ENCODE data around the gene ASL. TPM values are rescaled to one million over a fixed set of nuclear protein-coding genes. Genes with fewer than 3 reads are reported as not detected.

The ASL gene
- total RNA-seq, 2 donors from 2014 or later: 37.8 to 47.9 TPM

DNA sequence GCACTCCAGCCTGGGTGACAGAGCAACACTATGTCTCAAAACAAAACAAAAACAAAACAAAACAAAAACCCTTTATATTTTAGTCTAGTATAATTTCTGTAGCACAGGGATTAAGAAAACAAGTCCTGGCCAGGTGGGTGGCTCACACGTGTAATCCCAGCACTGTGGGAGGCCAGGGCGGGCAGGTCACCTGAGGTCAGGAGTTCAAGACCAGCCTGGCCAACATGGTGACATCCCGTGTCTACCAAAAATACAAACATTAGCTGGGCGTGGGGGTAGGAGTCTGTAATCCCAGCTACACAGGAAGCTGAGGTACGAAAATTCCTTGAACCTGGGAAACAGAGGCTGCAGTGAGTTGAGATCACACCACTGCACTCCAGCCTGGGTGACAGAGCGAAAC is 23.2 kb upstream of the ASL start:
- no peak overlapping the region for H3K27ac Mint-ChIP-seq
- 76 to 90% methylated on average over 3 to 6 of the region's 6 CpGs for WGBS, 2 experiments (ENCODE audit: insufficient coverage in 1 of 2, insufficient read length in 1 of 2)
- Histone ChIP-seq H3K36me3 (ENCODE audit: control insufficient read depth, insufficient read depth, low read length) (no peaks in the 10 kb centered on the region), H3K9ac (ENCODE audit: extremely low read depth, low read length, poor library complexity, severe bottlenecking) (no peak overlapping the region), H3K9me3 (ENCODE audit: control insufficient read depth, low read length) (no peaks in the 10 kb centered on the region), H3K4me1 (ENCODE audit: control insufficient read depth, insufficient read depth, low read length) (no peaks in the 10 kb centered on the region), H3K27ac (ENCODE audit: low read depth, low read length) (no peak overlapping the region), H3K4me3 (ENCODE audit: low read length) (no peak overlapping the region), H3K27me3 (ENCODE audit: control insufficient read depth, insufficient read depth, low read length, poor library complexity, severe bottlenecking) (no peaks in the 10 kb centered on the region)
- no peaks in the 10 kb centered on the region for H3K4me1 Mint-ChIP-seq
- H3K27me3 Mint-ChIP-seq (ENCODE audit: insufficient read depth): peaks cover 2% of the 10 kb centered on the region
- H3K4me3 Mint-ChIP-seq: no peak overlapping the region
- DNase-seq: no peak
- H3K9me3 Mint-ChIP-seq: no peaks in the 10 kb centered on the region
- no peaks in the 10 kb centered on the region for H3K36me3 Mint-ChIP-seq (ENCODE audit: low read depth)
- TF ChIP-seq, protein P1, sequence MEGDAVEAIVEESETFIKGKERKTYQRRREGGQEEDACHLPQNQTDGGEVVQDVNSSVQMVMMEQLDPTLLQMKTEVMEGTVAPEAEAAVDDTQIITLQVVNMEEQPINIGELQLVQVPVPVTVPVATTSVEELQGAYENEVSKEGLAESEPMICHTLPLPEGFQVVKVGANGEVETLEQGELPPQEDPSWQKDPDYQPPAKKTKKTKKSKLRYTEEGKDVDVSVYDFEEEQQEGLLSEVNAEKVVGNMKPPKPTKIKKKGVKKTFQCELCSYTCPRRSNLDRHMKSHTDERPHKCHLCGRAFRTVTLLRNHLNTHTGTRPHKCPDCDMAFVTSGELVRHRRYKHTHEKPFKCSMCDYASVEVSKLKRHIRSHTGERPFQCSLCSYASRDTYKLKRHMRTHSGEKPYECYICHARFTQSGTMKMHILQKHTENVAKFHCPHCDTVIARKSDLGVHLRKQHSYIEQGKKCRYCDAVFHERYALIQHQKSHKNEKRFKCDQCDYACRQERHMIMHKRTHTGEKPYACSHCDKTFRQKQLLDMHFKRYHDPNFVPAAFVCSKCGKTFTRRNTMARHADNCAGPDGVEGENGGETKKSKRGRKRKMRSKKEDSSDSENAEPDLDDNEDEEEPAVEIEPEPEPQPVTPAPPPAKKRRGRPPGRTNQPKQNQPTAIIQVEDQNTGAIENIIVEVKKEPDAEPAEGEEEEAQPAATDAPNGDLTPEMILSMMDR (conservative IDR thresholded peaks at IDR 0.05): no peak

DNA sequence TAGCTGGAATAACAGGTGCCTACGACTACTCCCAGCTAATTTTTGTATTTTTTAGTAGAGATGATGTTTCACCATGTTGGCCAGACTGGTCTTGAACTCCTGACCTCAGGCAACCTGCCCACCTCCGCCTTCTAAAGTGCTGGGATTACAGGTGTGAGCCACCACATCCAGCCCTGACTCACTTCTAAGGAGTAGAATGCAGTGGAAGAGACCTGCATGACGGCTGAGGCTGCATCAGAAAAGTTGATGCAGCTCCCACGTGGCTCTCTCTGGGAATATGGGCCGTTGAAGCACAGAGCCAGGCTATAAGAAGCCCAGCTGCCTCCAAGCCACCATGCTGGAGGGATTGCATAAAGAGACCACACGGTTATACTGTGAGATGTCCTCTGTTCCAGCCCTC is 21.6 kb upstream of the ASL start:
- Mint-ChIP-seq H3K9me3 (no peaks in the 10 kb centered on the region), H3K27ac (peak overlapping the region; percentile 27), H3K36me3 (ENCODE audit: low read depth) (no peaks in the 10 kb centered on the region), H3K4me1 (no peaks in the 10 kb centered on the region), H3K27me3 (ENCODE audit: insufficient read depth) (peaks cover 2% of the 10 kb centered on the region), H3K4me3 (no peak overlapping the region)
- no peaks in the 10 kb centered on the region for H3K27me3 ChIP-seq (ENCODE audit: control insufficient read depth, insufficient read depth, low read length, poor library complexity, severe bottlenecking)
- H3K27ac ChIP-seq (ENCODE audit: low read depth, low read length): no peak overlapping the region
- no peaks in the 10 kb centered on the region for H3K4me1 ChIP-seq (ENCODE audit: control insufficient read depth, insufficient read depth, low read length)
- DNase-seq: no peak
- H3K4me3 ChIP-seq (ENCODE audit: low read length): no peak overlapping the region
- H3K9ac ChIP-seq (ENCODE audit: extremely low read depth, low read length, poor library complexity, severe bottlenecking): no peak overlapping the region
- H3K9me3 ChIP-seq (ENCODE audit: control insufficient read depth, low read length): no peaks in the 10 kb centered on the region
- TF ChIP-seq, protein P1 (conservative IDR thresholded peaks at IDR 0.05): no peak
- WGBS, 2 experiments (ENCODE audit: insufficient coverage in 1 of 2, insufficient read length in 1 of 2): 87 to 89% methylated on average over 6 of the region's 6 CpGs
- H3K36me3 ChIP-seq (ENCODE audit: control insufficient read depth, insufficient read depth, low read length): no peaks in the 10 kb centered on the region

DNA sequence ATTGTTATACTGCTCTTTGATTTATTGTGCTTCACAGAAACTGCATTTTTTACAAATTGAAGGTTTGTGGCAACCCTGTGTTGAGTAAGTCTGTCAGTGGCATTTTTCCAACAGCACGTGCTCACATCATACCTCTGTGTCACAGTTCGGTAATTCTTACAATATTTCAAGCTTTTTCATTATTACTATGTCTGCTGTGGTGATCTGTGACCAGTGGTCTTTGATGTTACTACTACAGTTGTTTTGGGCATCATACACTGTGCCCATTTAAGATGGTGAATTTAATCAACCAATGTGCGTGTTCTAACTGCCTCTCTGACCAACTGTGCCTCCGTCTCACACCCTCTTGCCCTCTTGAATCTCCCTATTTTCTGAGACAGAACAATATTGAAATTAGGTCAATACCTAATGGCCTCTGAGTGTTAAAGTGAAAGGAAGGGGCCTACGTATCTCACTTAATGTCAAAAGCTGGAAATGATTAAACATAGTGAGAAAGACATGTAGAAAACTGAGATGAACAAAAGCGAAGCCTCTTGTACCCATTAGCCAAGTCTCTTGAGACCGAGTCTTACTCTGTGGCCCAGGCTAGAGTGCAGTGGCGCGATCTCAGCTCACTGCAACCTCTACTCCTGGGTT is 20.2 kb upstream of the ASL start:
- Mint-ChIP-seq H3K9me3 (no peaks in the 10 kb centered on the region), H3K27me3 (ENCODE audit: insufficient read depth) (peaks cover 2% of the 10 kb centered on the region), H3K27ac (no peak overlapping the region), H3K36me3 (ENCODE audit: low read depth) (no peaks in the 10 kb centered on the region), H3K4me1 (no peaks in the 10 kb centered on the region), H3K4me3 (no peak overlapping the region)
- Histone ChIP-seq H3K9ac (ENCODE audit: extremely low read depth, low read length, poor library complexity, severe bottlenecking) (no peak overlapping the region), H3K27me3 (ENCODE audit: control insufficient read depth, insufficient read depth, low read length, poor library complexity, severe bottlenecking) (no peaks in the 10 kb centered on the region), H3K4me1 (ENCODE audit: control insufficient read depth, insufficient read depth, low read length) (no peaks in the 10 kb centered on the region), H3K36me3 (ENCODE audit: control insufficient read depth, insufficient read depth, low read length) (no peaks in the 10 kb centered on the region), H3K4me3 (ENCODE audit: low read length) (no peak overlapping the region), H3K9me3 (ENCODE audit: control insufficient read depth, low read length) (no peaks in the 10 kb centered on the region), H3K27ac (ENCODE audit: low read depth, low read length) (no peak overlapping the region)
- WGBS, 2 experiments (ENCODE audit: insufficient coverage in 1 of 2, insufficient read length in 1 of 2): 87 to 92% methylated on average over 5 to 8 of the region's 9 CpGs
- DNase-seq: no peak
- TF ChIP-seq, protein P1 (conservative IDR thresholded peaks at IDR 0.05): no peak
